ENCODE measurements around the gene SNTG2. TPM values are rescaled to one million over a fixed set of nuclear protein-coding genes. Genes with fewer than 3 reads are reported as not detected.
"Not testable (repeated sequence)": the region's sequence is repeated elsewhere in the genome, so short reads cannot be mapped to it uniquely, and the experiment has no call there.

SNTG2 gene
- total and polyA plus RNA-seq, 2 of the 13 experiments (the other 11 are each of a cell fraction or from before 2014, with no cell fraction given): not detected

- ATAC-seq; intact Hi-C loops (cut with micrococcal nuclease; ENCODE audit: unreplicated experiment); H3K9ac ChIP-seq (ENCODE audit: insufficient read depth, low read depth, low read length); BruUV-seq (replicated peaks); H3K4me3 ChIP-seq (replicated peaks in 1 of 3; ENCODE audit: insufficient read depth in 1 of 3, low read depth in 2 of 3, low read length in 3 of 3); FAIRE-seq; H4K20me1 ChIP-seq (ENCODE audit: insufficient read depth, low read length); in situ Hi-C loops (cut with HindIII; ENCODE audit: extremely low pct_ligation_motif_present, low pct_unique_long_range_greater_than_20kb); H3K9me3 ChIP-seq (ENCODE audit: low read length); H3K79me2 ChIP-seq (ENCODE audit: insufficient read depth, low read length); H3K36me3 ChIP-seq (replicated peaks in 1 of 2; ENCODE audit: control insufficient read depth in 1 of 2, insufficient read depth in 2 of 2, low read length in 2 of 2); H2AFZ ChIP-seq (ENCODE audit: low read length); CTCF ChIA-PET (ENCODE audit: low intra/inter-chr PET ratio, low total read pairs); DNase-seq (ENCODE audit: low spot score); H3K4me2 ChIP-seq (ENCODE audit: low read depth, low read length); H3K27ac ChIP-seq (ENCODE audit: extremely low read length, insufficient read depth, low read length); H3K4me1 ChIP-seq (ENCODE audit: insufficient read depth, low read length); POLR2A ChIA-PET: not testable (repeated sequence)
- 69% methylated on average over 27 of the region's 27 CpGs for WGBS (ENCODE audit: low lambda C conversion rate)
- H3K27me3 ChIP-seq (ENCODE audit: control insufficient read depth in 1 of 2, insufficient read depth in 2 of 2, low read length in 2 of 2): peaks cover 2 to 39% of the 10 kb centered on the region in 2 experiments; a peak in 4 of 5 replicates
Observed at GRCh38 chr2:909764-910379, 40.8 kb upstream of the SNTG2 start.

- intact Hi-C loops (cut with micrococcal nuclease; ENCODE audit: unreplicated experiment): no loop called here
- Histone ChIP-seq H3K4me1 (ENCODE audit: insufficient read depth, low read length) (no peaks in the 10 kb centered on the region), H3K79me2 (ENCODE audit: insufficient read depth, low read length) (no peaks in the 10 kb centered on the region), H3K9me3 (ENCODE audit: low read length) (no peaks in the 10 kb centered on the region), H3K27me3 (ENCODE audit: control insufficient read depth in 1 of 2, insufficient read depth in 2 of 2, low read length in 2 of 2) (peaks cover 2 to 34% of the 10 kb centered on the region in 2 experiments; a peak in 4 of 5 replicates), H3K27ac (ENCODE audit: extremely low read length, insufficient read depth, low read length) (no peak overlapping the region), H2AFZ (ENCODE audit: low read length) (no peak overlapping the region), H3K4me2 (ENCODE audit: low read depth, low read length) (no peak overlapping the region), H4K20me1 (ENCODE audit: insufficient read depth, low read length) (no peaks in the 10 kb centered on the region), H3K36me3 (replicated peaks in 1 of 2; ENCODE audit: control insufficient read depth in 1 of 2, insufficient read depth in 2 of 2, low read length in 2 of 2) (no peaks in the 10 kb centered on the region), H3K4me3 (replicated peaks in 1 of 3; ENCODE audit: insufficient read depth in 1 of 3, low read depth in 2 of 3, low read length in 3 of 3) (no peak overlapping the region), H3K9ac (ENCODE audit: insufficient read depth, low read depth, low read length) (no peak overlapping the region)
- POLR2A ChIA-PET: no interaction called here
- ATAC-seq (no peak; the same call in 2 of the 3 replicates), DNase-seq (ENCODE audit: low spot score) (no peak), FAIRE-seq (no peak)
- CTCF ChIA-PET (ENCODE audit: low intra/inter-chr PET ratio, low total read pairs): no interaction called here
- 22% methylated on average over 14 of the region's 16 CpGs for WGBS (ENCODE audit: low lambda C conversion rate)
- in situ Hi-C loops (cut with HindIII; ENCODE audit: extremely low pct_ligation_motif_present, low pct_unique_long_range_greater_than_20kb): no loop called here
- no TSS peak for BruUV-seq (replicated peaks)
- TF ChIP-seq ZBTB4 (CRISPR knock-in tag; IDR thresholded peaks at IDR 0.05; ENCODE audit: borderline replicate concordance): no peak
- TF ChIP-seq PHF8 (CRISPR knock-in tag; IDR thresholded peaks at IDR 0.05): no peak
- TF ChIP-seq PREB (CRISPR knock-in tag; IDR thresholded peaks at IDR 0.05): no peak
- TF ChIP-seq NFIB (CRISPR knock-in tag; IDR thresholded peaks at IDR 0.05; ENCODE audit: borderline replicate concordance): no peak
- TF ChIP-seq ZC3H13 (CRISPR knock-in tag; IDR thresholded peaks at IDR 0.05): no peak
- TF ChIP-seq EEA1 (CRISPR knock-in tag; IDR thresholded peaks at IDR 0.05; ENCODE audit: borderline replicate concordance): no peak
- no peak for TF ChIP-seq MXI1 (IDR thresholded peaks at IDR 0.05; ENCODE audit: borderline replicate concordance, low read depth, low read length)
- no peak for TF ChIP-seq RAD21 (CRISPR knock-in tag; IDR thresholded peaks at IDR 0.05)
- TF ChIP-seq CREB1 (IDR thresholded peaks at IDR 0.05): no peak
- TF ChIP-seq CREB1 (CRISPR knock-in tag; IDR thresholded peaks at IDR 0.05): no peak
- TF ChIP-seq CCDC6 (CRISPR knock-in tag; IDR thresholded peaks at IDR 0.05): no peak
- TF ChIP-seq ZNF770 (CRISPR knock-in tag; IDR thresholded peaks at IDR 0.05): no peak
- TF ChIP-seq IRF2 (CRISPR knock-in tag; IDR thresholded peaks at IDR 0.05): no peak
Observed at GRCh38 chr2:910698-911097, 40.0 kb upstream of the SNTG2 start.
